Activated T-cell treated with anti-CD3 and anti-CD28 coated beads, Interleukin-2, amount 50 U/mL, for 24 hours (primary cell): ENCODE data around the gene HMGB1.

Experiments used
- DNase-seq: peaks from one replicate; pipeline ENCODE4 v3.0.0-alpha.2; 2020
- H3K27ac Mint-ChIP-seq: 2 replicates; pipeline ENCODE4 v1.8.0; 2020; ENCODE audit warnings: mild to moderate bottlenecking, mixed read lengths
- H3K27me3 Mint-ChIP-seq: 2 replicates; pipeline ENCODE4 v1.8.0; 2020; ENCODE audit warnings: mixed read lengths
- H3K36me3 Mint-ChIP-seq: 2 replicates; pipeline ENCODE4 v1.8.0; 2020; ENCODE audit warnings: low read depth, mixed read lengths
- H3K4me1 Mint-ChIP-seq: 2 replicates; pipeline ENCODE4 v1.8.0; 2020; ENCODE audit warnings: low read depth, mixed read lengths
- H3K4me3 Mint-ChIP-seq: 2 replicates; pipeline ENCODE4 v1.8.0; 2020; ENCODE audit warnings: mild to moderate bottlenecking, moderate library complexity, mixed read lengths
- H3K9me3 Mint-ChIP-seq: 2 replicates; pipeline ENCODE4 v1.8.0; 2020; ENCODE audit warnings: mixed read lengths

HMGB1 gene

DNA sequence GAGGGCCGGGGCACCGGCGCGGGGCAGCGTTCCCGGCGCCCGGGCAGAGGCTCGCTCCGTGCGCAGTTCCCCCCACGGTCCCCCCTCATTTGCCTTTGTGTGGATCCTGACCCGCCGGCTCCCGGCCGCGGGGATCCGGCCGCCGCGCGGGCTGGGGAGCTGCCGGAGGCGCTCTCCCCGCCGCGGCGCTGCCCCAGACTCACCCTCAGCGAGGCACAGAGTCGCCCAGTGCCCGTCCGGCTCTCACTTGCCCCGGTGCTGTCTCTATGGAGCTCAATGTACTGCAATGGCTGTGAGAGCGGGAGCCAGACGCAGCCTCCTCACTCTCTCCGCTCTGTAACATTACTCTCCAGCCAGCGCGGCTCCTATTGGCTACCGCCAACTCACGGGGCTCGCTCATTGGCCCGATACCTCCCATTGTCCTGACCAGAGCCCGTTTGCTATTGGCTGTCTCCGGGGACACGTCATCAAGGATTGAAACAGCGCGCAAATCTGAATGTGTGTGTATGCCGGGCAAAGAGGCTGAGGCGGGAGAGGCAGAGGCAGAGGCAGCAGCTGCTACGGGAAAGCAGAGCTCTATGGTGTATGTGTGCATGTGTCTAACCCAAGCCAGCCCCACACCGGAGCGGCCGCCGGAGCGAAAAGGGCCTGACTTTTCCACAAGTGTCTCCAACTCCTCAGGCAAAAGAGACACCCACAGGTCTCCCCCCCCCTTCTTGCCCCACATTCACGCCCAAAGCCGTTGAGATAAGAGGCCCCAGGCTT is at the start of gene HMGB1:
HMGB1 (minus strand) TSS at position 344 of the 765 bp plus-strand sequence. CDS start 2,256 bp downstream, outside the sequence.
- H3K9me3 Mint-ChIP-seq = no peaks in the 10 kb centered on the region
- H3K4me1 Mint-ChIP-seq = peaks cover 34% of the 10 kb centered on the region
- peaks cover 2% of the 10 kb centered on the region for H3K27me3 Mint-ChIP-seq

DNA sequence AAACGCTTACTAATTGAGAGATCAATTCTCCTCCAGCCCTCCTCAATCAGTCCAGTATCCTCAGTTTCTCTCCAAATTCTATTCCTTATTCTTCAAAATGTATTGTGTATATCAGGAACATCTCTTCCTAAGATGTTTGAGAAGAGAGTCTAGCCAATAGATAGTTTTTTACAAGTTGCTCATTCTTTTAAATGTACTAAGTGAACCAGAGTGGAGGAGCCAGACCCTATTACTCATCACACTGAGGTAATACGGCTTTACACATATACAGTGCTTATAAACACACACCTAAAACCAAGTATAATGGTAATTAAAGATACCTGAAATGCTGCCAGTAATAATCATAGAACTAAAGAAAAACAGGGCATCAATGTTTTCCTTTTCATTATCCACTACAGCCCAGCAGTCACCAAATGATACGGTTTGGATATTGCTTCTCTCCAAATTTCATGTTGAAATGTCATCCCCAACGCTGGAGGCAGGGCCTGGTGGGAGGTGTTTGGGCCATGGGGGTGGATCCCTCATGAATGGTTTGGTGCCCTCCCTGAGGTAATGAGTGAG is 45.2 kb upstream of the HMGB1 start:
- no peaks in the 10 kb centered on the region for H3K36me3 Mint-ChIP-seq
- no peaks in the 10 kb centered on the region for H3K27me3 Mint-ChIP-seq

More for the DNA sequence above, at the start of gene HMGB1:
- H3K36me3 Mint-ChIP-seq = peaks cover 40% of the 10 kb centered on the region
- peak within 1 kb of the TSS; percentile 99 for H3K27ac Mint-ChIP-seq
- peak; percentile 93 for DNase-seq
- peak within 1 kb of the TSS; percentile 95 for H3K4me3 Mint-ChIP-seq

DNA sequence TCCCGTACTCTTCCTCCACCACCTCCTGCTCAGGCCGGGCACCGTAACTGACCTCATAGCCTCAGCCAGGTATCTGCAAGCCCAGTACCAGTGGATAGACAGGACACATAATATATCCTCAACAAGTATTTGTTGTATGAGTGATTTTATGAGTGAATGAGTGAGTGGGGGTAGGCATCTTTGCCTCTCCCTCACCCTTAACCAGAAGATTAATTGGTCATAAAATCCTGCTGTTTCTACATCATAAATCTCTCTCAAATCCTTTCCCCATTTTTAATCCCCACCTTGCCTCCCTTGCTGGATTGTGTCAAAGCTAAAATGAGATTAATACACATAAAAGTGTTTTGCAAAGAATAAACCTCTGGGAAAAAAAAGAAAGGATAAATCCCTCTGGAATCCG is 44.4 kb upstream of the HMGB1 start:
- DNase-seq = no peak
- Mint-ChIP-seq H3K4me3 (no peak overlapping the region), H3K27me3 (no peaks in the 10 kb centered on the region), H3K27ac (no peak overlapping the region), H3K36me3 (no peaks in the 10 kb centered on the region), H3K9me3 (no peaks in the 10 kb centered on the region), H3K4me1 (no peaks in the 10 kb centered on the region)

More for the DNA sequence above, 45.2 kb upstream of the HMGB1 start:
- Mint-ChIP-seq H3K4me1 (no peaks in the 10 kb centered on the region), H3K9me3 (no peaks in the 10 kb centered on the region), H3K4me3 (no peak overlapping the region), H3K27ac (no peak overlapping the region)
- DNase-seq = no peak

DNA sequence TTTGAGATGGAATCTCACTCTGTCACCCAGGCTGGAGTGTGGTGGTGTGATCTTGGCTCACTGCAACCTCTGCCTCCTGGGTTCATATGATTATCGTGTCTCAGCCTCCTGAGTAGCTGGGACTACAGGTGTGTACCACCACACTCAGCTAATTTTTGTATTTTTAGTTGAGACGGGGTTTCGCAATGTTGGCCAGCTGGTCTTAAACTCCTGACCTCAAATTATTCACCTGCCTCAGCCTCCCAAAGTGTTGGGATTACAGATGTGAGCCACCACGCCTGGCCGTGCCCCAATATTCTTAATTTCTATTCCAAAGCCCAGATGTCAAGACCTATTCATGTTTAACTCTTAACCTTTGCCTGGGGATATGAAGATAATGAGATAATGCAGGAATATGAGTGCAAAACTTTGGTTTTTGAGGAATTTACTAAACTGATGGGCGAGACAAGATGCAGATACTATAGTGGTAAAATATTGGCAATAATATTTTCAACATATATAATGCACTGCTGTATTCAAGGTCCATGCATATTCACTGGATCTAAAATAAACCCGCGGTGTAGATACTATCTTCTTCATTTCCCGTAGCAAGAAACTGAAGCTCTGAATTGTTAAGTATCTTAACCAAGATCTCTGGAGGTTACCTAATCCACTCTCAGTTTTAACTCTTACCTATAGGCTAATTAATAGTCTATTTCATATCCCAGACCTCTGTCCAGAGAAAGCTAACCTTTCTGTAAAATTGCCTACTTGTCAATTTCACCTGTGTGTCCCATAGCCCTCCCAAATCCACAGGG is 43.7 kb upstream of the HMGB1 start:
- no peak overlapping the region for H3K4me3 Mint-ChIP-seq
- no peak for DNase-seq

DNA sequence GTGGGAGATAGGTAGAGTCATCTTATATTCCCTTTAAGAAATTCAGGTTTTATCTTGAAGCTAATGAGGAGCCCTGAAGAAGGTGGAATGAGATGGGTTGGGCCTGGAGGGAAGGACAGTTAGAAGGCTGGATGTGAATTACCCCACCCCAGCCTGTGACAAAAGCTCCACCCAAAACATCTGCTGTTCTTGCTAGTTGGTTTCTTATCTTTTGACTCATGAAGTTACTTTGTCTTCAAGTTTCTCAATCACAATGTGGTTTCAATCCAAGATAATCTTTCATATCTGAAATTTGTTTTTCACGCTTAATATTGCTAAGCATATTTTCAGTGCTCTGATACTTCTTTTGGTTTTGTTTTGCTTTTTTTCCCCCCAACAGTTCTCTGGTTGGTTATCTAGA is 38.3 kb upstream of the HMGB1 start:
- H3K27me3 Mint-ChIP-seq = no peaks in the 10 kb centered on the region
- no peaks in the 10 kb centered on the region for H3K36me3 Mint-ChIP-seq
- no peak for DNase-seq
- H3K4me1 Mint-ChIP-seq = peaks cover 13% of the 10 kb centered on the region
- H3K9me3 Mint-ChIP-seq = no peaks in the 10 kb centered on the region
- no peak overlapping the region for H3K27ac Mint-ChIP-seq
- H3K4me3 Mint-ChIP-seq = no peak overlapping the region

More for the DNA sequence above, 43.7 kb upstream of the HMGB1 start:
- no peak overlapping the region for H3K27ac Mint-ChIP-seq
- H3K4me1 Mint-ChIP-seq = peaks cover 2% of the 10 kb centered on the region
- no peaks in the 10 kb centered on the region for H3K9me3 Mint-ChIP-seq
- no peaks in the 10 kb centered on the region for H3K36me3 Mint-ChIP-seq
- no peaks in the 10 kb centered on the region for H3K27me3 Mint-ChIP-seq

DNA sequence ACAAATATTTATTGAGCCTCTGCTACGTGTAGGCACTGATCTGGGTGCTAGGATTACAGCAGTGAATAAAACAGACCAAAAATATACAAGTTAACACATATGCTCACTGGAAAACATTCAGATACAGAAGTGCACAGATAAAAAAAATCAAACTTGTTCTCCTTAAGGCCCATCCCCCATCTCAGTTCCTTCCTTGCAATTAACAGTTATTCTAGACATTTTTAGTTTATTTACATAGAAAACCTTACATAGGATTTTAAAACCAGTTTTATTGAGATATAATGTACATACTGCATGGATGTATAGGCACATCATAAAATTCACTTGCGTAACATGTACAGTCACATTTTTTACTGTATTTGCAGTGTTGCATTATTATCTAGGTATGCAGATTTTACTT is 36.5 kb upstream of the HMGB1 start:
- no peaks in the 10 kb centered on the region for H3K27me3 Mint-ChIP-seq
- no peaks in the 10 kb centered on the region for H3K9me3 Mint-ChIP-seq
- H3K4me1 Mint-ChIP-seq = peaks cover 14% of the 10 kb centered on the region
- H3K27ac Mint-ChIP-seq = no peak overlapping the region
- no peak for DNase-seq
- H3K4me3 Mint-ChIP-seq = no peak overlapping the region
- H3K36me3 Mint-ChIP-seq = no peaks in the 10 kb centered on the region

DNA sequence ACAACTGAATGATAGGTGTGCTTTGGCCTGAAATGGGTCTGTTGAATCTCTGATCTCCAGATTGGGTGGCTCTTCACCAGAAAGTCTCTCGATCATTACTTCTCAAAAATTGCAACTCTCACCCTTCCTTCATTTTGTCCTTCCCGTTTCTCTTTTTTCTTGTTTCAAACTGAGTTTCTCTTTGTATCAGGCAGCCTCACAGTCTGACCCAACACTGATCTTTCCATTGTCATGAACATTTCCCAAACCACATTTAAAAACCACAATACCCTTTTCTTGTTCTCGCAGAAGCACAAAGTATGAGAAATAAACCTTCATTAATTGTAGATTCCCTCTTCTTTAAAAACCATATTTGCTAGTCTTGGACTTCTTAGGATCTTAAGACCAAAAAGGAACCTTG is 33.6 kb upstream of the HMGB1 start:
- Mint-ChIP-seq H3K36me3 (no peaks in the 10 kb centered on the region), H3K27ac (no peak overlapping the region), H3K4me1 (peaks cover 11% of the 10 kb centered on the region), H3K27me3 (no peaks in the 10 kb centered on the region), H3K4me3 (no peak overlapping the region), H3K9me3 (no peaks in the 10 kb centered on the region)
- DNase-seq = no peak

DNA sequence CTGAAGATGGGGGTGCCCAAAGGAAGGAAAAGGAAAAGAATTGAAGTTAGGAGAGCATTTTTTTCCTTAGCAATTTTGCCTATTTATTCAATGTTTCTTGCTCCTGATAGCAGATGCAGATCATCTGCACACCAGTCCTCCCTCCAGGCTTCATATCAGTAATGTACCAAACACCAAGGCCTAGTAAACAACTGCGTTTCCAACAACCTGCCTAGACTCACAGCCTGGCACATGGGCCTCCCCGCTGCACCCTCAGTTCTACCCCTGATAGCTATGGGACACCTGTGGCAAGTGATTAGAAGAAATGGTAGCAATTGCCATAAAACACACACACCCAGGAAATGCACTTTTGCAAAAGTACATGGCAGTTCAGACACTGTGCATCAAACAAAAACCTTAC is 30.4 kb upstream of the HMGB1 start:
- DNase-seq = no peak
- no peak overlapping the region for H3K4me3 Mint-ChIP-seq
- H3K27me3 Mint-ChIP-seq = no peaks in the 10 kb centered on the region
- H3K36me3 Mint-ChIP-seq = no peaks in the 10 kb centered on the region
- H3K4me1 Mint-ChIP-seq = peaks cover 5% of the 10 kb centered on the region
- no peaks in the 10 kb centered on the region for H3K9me3 Mint-ChIP-seq
- H3K27ac Mint-ChIP-seq = no peak overlapping the region

DNA sequence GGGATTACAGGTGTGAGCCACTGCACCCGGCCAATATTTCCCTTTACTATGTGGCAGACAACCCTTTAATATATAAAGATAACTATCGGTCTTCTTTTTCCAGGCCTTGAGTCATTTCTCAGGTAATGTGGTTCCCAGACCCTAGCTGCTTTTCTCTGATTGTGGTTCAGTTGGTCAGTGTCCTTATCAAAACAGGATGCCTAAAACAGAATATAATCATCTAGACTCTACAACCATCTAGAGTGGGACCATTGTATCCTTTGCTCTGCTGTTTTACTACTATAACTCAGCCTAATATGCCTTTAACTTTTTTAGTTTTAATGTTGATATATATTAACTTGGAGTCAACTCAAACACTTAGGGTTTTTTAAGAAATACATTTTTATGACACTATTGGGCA is 30.0 kb upstream of the HMGB1 start:
- no peak for DNase-seq
- no peaks in the 10 kb centered on the region for H3K27me3 Mint-ChIP-seq
- H3K27ac Mint-ChIP-seq = no peak overlapping the region
- no peaks in the 10 kb centered on the region for H3K9me3 Mint-ChIP-seq
- no peaks in the 10 kb centered on the region for H3K36me3 Mint-ChIP-seq
- peaks cover 5% of the 10 kb centered on the region for H3K4me1 Mint-ChIP-seq
- no peak overlapping the region for H3K4me3 Mint-ChIP-seq

DNA sequence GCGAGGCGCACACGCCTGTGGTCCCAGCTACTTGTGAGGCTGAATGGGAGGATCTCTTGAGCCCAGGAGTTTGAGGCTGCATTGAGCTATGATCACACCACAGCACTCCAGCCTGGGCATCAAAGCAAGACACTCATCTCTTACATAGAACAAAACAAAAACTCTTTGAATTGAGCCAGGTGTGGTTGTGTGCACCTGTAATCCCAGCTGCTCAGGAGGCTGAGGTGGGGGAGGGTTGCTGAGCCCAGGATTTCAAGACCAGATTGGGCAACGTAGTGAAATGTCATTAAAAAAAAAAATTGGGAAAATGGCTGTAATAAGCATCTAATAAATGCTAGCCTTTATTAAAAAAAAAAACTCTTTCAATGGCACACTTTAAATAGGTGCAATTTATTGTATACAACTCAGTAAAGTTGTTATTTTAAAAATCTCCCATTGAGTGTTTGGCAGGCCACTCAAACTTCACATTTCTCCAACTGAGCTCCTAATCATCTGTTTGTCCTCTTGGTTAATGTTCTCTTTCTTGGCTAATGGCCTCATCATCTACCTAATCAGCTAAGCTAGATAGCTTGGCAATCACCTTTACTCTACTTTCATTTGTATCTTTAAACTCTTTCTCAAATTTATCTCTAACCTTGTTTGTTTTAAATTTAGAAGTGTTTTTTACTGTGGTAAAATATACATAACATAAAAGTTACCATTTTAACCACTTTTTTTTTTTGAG is 28.1 kb upstream of the HMGB1 start:
- no peak overlapping the region for H3K4me3 Mint-ChIP-seq

DNA sequence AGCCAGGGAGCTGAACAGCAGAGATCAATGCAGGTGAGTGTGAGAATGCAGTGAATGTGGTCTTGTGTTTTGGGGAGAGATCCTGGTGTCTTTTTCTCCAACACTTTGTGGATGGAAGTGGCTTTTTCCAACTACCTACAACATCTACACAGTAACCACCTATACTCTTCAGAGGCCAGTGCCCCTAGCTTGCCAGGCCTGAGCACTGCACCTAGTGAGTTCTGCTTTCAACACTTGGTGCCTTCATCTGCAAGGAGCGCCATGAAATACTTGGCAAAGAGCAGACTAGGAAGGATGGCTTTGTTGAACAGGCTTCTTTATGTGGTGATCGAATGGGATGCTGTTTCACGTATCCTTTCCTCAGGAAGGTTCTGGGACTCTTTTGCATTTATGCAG is 21.3 kb upstream of the HMGB1 start:
- Mint-ChIP-seq H3K4me3 (no peak overlapping the region), H3K36me3 (no peaks in the 10 kb centered on the region), H3K27ac (no peak overlapping the region), H3K9me3 (no peaks in the 10 kb centered on the region), H3K4me1 (no peaks in the 10 kb centered on the region), H3K27me3 (no peaks in the 10 kb centered on the region)
- DNase-seq = no peak

More for the DNA sequence above, 28.1 kb upstream of the HMGB1 start:
- H3K4me1 Mint-ChIP-seq = no peaks in the 10 kb centered on the region
- no peaks in the 10 kb centered on the region for H3K27me3 Mint-ChIP-seq
- H3K9me3 Mint-ChIP-seq = no peaks in the 10 kb centered on the region
- H3K36me3 Mint-ChIP-seq = no peaks in the 10 kb centered on the region
- no peak for DNase-seq
- no peak overlapping the region for H3K27ac Mint-ChIP-seq

DNA sequence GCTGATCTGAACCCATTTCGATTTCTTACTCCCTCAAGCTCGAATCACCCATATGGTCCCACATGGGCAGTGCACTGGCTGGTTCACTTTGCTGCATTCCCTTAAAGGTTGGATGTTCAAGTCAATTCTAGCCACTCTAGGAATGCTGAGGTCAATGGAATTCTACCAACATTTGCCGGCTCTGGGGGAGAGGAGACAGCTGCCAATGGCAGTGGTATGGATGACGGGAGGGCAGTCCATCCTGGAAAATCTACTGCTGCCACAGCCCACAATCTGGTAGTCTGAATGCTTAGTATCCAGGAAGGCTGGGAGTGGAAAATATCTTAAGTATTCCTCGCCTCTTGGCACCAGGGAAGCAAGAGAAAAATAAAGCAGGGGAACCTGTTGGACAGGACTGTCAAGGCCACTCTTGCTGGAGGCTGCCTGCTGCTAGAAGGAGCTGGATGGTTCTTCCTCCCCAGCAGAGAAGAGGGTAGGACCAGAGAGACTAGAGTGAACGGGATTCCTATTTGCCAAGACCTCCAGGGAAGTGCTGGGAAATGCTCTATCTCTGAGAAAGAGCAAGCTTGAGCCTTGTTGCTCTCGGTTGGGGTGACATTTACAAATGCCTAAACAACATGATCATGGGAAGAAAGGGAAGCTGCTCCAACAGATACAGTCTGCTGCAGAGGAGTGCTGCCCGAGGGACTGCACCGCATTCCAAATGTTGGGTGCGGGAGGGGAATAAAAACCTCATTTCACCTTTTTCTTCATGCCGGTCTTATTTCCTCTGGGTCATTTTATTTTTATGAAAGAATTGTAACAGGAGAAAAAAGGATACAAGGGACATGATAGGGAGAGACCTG is 20.7 kb upstream of the HMGB1 start:
- no peak overlapping the region for H3K27ac Mint-ChIP-seq
- DNase-seq = no peak

DNA sequence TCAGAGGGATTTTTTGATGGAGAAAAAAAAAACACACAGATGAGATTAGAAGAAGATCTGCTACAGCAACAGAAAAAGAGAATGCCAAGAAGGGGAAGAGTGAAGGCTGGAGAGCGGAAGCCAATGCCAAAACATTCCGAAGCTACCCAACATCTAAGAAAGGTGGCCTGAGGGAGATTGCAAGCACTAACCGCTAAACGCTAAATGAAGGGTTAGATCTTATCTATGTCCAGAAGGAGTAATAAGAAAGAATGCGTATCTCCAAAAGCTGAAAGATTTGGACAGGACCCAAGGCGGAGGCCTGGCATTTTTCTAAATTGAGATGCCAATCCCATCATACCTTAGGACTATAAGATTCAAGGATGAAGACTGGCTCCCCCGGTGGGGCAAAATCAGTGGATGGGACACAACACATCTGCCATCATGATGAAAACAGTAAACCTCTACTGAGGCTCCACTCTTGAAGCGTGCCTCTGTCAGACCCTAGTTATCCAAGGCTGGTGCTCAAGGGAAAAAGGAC is 15.6 kb upstream of the HMGB1 start:
- H3K9me3 Mint-ChIP-seq = no peaks in the 10 kb centered on the region
- H3K27me3 Mint-ChIP-seq = no peaks in the 10 kb centered on the region
- H3K4me1 Mint-ChIP-seq = no peaks in the 10 kb centered on the region
- no peak overlapping the region for H3K4me3 Mint-ChIP-seq
- DNase-seq = no peak
- no peak overlapping the region for H3K27ac Mint-ChIP-seq
- H3K36me3 Mint-ChIP-seq = no peaks in the 10 kb centered on the region

More for the DNA sequence above, 20.7 kb upstream of the HMGB1 start:
- no peaks in the 10 kb centered on the region for H3K36me3 Mint-ChIP-seq
- H3K27me3 Mint-ChIP-seq = no peaks in the 10 kb centered on the region
- H3K4me1 Mint-ChIP-seq = no peaks in the 10 kb centered on the region
- H3K4me3 Mint-ChIP-seq = no peak overlapping the region
- H3K9me3 Mint-ChIP-seq = no peaks in the 10 kb centered on the region
